ENCODE measurements around the gene PRR12. TPM values are rescaled to one million over a fixed set of nuclear protein-coding genes. Genes with fewer than 3 reads are reported as not detected.

PRR12 gene
- total RNA-seq: 8.1 TPM

DNA sequence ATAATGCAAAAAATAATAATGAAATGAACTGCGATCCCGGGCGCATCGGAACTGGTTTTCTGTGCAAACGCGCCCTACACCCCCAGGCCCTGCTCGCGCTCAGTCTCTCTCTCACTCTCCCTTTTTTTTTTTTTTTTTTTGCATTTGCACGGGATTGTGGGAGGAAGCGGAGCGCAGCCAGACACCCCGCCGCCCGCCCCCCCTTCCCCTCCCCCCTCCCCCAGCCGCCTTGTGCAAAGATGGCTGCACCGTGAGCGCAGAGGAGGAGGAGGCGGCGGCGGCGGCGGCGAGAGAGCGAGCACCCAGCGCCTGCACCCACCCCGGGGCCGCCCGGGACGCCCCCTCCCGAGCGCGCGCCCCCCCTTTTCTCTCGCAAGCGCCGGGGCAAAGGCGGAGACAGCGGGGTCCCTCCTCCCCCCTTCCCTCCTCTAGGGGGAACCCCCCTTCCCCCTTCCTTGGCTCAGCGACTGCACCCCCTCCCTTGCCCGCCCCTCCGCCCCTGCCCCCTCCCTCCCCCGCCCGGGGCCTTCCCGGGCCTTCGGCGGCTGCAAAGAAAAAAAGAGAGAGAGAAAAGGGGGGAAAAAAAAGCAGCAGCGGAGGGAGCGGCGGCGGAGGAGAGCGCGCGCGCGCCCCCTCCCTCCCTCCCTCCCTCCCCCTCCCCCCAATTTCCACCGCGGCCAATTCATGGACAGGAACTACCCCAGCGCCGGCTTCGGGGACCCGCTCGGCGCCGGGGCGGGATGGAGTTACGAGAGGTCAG lies at the start of gene PRR12:
Gene PRR12 (plus strand): TSS at position 212 of the 760 bp plus-strand sequence. CDS start 473 bp downstream, at position 685.
- DNase-seq (ENCODE audit: low read depth in 2 of 3, low spot score in 2 of 3): peak in 2 of 3 donors; percentile 77 to 83

DNA sequence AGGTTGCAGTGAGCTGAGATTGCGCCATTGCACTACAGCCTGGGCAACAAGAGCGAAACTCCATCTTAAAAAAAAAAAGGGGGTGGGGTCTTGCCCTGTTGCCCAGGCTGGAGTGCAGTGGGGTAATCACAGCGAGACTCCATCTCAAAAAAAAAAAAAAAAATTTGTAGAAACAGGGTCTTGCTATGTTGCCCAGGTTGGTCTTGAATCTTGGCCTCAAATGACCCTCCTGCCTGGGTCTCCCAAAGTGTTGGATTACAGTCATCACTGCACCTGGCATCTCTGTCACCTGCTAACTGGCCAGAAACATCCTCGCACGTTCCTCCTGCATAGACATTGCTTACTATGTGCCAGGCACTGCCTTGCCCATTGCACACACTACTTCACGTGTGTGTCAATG lies 49.1 kb upstream of the PRR12 start:
- no peak for DNase-seq (ENCODE audit: low read depth in 2 of 3, low spot score in 2 of 3)

GRCh38 chr19:49542446-49542845 lies 48.5 kb upstream of the PRR12 start:
- DNase-seq (ENCODE audit: low read depth in 2 of 3, low spot score in 2 of 3): no peak

GRCh38 chr19:49543032-49543431 lies 48.0 kb upstream of the PRR12 start:
- DNase-seq (ENCODE audit: low read depth in 2 of 3, low spot score in 2 of 3): no peak

GRCh38 chr19:49544154-49544553 lies 46.8 kb upstream of the PRR12 start:
- DNase-seq (ENCODE audit: low read depth in 2 of 3, low spot score in 2 of 3): no peak

- peak in 2 of 3 donors; percentile 73 to 87 for DNase-seq (ENCODE audit: low read depth in 2 of 3, low spot score in 2 of 3)
These were observed 44.0 kb upstream of the PRR12 start for GRCh38 chr19:49546825-49547565.

GRCh38 chr19:49549045-49549444 lies 41.9 kb upstream of the PRR12 start:
- DNase-seq (ENCODE audit: low read depth in 2 of 3, low spot score in 2 of 3): no peak

- no peak for DNase-seq (ENCODE audit: low read depth in 2 of 3, low spot score in 2 of 3)
These were observed 39.5 kb upstream of the PRR12 start for GRCh38 chr19:49551531-49551930.

- no peak for DNase-seq (ENCODE audit: low read depth in 2 of 3, low spot score in 2 of 3)
These were observed 38.2 kb upstream of the PRR12 start for GRCh38 chr19:49552749-49553148.

DNA sequence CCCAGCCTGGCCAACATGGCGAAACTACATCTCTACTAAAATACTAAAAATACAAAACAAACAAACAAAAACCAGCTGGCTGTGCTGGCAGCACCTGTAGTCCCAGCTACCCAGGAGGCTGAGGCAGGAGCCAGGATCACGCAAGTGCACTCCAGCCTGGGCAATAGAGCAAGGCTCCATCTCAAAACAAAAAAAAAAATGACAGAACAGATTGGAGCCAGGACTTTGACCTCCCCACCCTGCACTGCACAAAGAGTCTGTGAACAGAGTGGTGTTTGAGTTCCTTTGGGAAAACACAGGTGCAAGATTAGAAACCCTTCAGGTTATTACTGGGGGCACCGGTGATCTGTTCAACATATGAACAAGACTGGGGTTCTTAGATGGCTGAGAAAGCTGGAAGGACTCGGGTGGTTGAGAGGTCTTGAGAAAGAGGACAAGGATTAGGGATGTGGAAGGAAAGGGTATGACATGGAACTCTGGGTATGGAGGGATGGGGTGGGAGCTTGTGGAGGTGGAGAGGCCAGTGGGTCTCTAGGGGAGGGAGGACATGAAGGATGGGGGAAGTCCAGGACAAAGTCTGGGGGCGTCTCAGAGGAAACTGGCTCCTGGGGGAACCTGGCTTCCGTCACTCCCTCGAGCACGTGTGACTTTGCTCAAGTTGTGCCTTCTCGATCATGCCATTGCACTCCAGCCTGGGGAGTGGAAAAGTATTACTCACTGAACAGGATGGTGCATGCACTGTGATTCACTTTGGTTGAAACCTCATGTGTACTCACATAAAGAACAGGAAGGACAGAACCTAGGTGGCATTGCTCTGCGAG lies 37.3 kb upstream of the PRR12 start:
- no peak for DNase-seq (ENCODE audit: low read depth in 2 of 3, low spot score in 2 of 3)

DNA sequence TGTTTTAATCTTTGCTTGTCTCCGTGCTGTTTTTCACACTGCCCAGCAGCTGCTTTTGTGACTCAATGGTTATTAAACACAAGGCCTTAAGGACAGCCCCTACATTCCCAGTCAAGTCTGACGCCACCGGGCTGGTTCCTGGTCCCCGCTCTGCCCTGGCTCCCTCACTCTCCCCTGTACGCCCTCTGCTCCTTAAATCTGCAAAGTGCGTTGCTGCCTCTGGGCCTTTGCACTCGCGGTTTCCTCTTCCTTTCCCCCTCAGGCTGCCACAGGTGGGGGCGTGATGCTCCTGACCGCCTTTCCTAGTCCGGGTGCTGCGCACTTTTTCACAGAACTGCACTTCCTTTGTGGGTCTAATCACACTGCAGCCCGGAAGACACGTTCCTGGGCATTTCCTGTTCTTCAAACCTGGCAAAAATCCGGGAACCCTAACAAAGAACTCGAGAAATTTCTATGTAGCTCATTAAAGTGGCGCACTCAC lies 36.2 kb upstream of the PRR12 start:
- no peak for DNase-seq (ENCODE audit: low read depth in 2 of 3, low spot score in 2 of 3)

- DNase-seq (ENCODE audit: low read depth in 2 of 3, low spot score in 2 of 3): peak in 2 of 3 donors; percentile 59 to 74
These were observed 35.2 kb upstream of the PRR12 start for GRCh38 chr19:49555600-49556411.

DNA sequence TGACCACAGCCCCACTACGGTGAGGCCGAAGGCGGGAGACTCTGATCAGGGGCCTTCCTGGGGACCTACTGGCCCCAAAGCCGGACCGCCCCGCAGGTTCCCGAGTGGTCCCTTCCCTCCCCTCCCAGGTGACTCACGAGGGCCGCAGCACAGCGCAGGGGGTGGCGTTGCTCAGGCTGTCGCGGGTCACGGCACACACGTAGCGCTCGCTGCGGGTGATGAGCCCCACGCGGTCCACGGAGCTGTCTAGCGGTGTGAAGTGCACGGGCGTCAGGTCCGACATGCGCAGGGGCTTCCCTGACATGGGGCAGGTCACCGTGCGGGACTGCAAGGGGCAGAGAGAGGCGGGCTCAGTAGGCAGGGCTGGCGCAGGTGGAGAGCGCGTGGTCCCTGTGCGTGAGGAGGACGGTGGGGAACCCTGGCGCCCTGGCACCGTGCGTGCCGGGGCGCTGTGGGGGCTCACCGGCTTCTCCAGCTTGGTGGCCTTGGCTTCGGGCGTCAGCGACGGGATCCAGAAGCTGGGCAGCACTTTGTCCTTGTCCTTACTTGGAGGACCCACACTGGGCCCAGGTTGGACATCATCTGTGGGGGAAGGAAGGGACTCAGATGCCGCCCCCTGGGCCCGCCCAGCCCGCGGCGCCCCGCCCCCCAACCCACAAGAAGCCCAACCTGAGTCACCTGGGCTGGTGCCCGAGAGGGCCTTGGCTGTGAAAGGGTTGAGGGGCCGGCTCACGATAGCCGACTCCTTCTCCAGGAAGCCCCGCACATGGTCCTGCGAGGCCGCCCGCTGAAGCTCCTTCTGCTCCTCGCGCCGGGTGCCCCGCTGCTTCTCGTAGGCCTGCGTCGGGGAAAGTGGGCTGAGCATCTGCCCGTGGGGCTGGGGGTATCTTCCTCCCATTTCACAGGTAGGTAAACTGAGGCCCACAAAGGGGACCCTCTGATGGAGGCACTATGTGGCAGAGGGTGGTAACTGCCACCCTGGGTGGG lies 34.3 kb upstream of the PRR12 start:
- no peak for DNase-seq (ENCODE audit: low read depth in 2 of 3, low spot score in 2 of 3)

GRCh38 chr19:49557641-49558325 lies 33.2 kb upstream of the PRR12 start:
- no peak for DNase-seq (ENCODE audit: low read depth in 2 of 3, low spot score in 2 of 3)

GRCh38 chr19:49558591-49558990 lies 32.4 kb upstream of the PRR12 start:
- no peak for DNase-seq (ENCODE audit: low read depth in 2 of 3, low spot score in 2 of 3)

GRCh38 chr19:49559443-49559842 lies 31.5 kb upstream of the PRR12 start:
- DNase-seq (ENCODE audit: low read depth in 2 of 3, low spot score in 2 of 3): no peak

GRCh38 chr19:49559928-49560327 lies 31.1 kb upstream of the PRR12 start:
- DNase-seq (ENCODE audit: low read depth in 2 of 3, low spot score in 2 of 3): no peak

DNA sequence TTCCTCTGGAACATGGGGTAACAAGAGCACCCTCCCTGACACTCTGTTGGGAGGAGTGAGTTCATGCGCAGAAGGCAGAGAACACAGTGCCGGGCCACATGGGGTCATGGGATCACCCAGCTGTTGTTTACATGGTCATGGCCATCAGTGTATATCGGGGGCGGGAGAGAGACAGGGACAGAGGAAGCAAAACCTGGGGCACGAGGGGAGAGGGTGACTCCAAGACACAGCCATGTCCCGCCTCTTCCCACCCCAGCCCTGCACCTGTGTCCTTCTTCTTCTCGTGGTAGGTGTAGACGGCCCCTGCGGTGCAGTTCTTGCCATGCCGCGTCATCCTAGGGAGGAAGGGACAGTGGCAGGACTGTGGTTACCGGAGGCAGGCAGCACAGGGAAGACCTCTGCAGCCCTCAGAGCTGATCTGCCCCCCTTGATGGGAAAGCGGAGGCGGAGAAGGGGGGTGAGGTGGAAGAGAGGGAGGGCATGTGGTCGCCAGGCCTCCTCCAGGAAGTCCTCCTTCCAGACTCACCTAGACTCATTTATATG lies 30.6 kb upstream of the PRR12 start:
- no peak for DNase-seq (ENCODE audit: low read depth in 2 of 3, low spot score in 2 of 3)
